Neural cell (in vitro differentiated cells): ENCODE data around the gene VPS26A.

Experiments
- EP300 ChIP-seq: fragments of 450-650 bp; conservative IDR thresholded peaks from 2 replicates; pipeline ENCODE4 v1.6.1; 2014; ENCODE audit warnings: antibody characterized with exemption, mild to moderate bottlenecking, moderate library complexity; ENCODE audit not compliant: poor library complexity, severe bottlenecking
- EZH2 ChIP-seq: fragments of 200-600, 300-800 bp; shearing (Covaris generic), sonication (generic); IDR thresholded peaks from 2 replicates; pipeline ENCODE4 v1.6.1; 2014; ENCODE audit warnings: antibody characterized with exemption, low read length, borderline replicate concordance, mild to moderate bottlenecking; ENCODE audit not compliant: insufficient read depth, poor library complexity, severe bottlenecking
- MXI1 ChIP-seq: fragments of 450-650 bp; conservative IDR thresholded peaks from 2 replicates; pipeline ENCODE4 v1.6.1; 2014; ENCODE audit warnings: antibody characterized with exemption, mild to moderate bottlenecking; ENCODE audit not compliant: poor library complexity, severe bottlenecking
- POLR2AphosphoS5 ChIP-seq: IDR thresholded peaks from 2 replicates; pipeline ENCODE4 v1.6.1; 2012
- RAD21 ChIP-seq: fragments of 450-650 bp; conservative IDR thresholded peaks from 2 replicates; pipeline ENCODE4 v1.6.1; 2014; ENCODE audit warnings: antibody characterized with exemption, mild to moderate bottlenecking, moderate library complexity
- REST ChIP-seq: IDR thresholded peaks from 2 replicates; pipeline ENCODE4 v1.6.1; 2012; ENCODE audit warnings: borderline replicate concordance
- SMC3 ChIP-seq: fragments of 450-650 bp; conservative IDR thresholded peaks from 2 replicates; pipeline ENCODE4 v1.6.1; 2014; ENCODE audit warnings: antibody characterized with exemption, mild to moderate bottlenecking, moderate library complexity; ENCODE audit not compliant: poor library complexity
- TAF1 ChIP-seq: IDR thresholded peaks from 2 replicates; pipeline ENCODE4 v1.6.1; 2012; ENCODE audit warnings: low read depth
- TF ChIP-seq, protein P1 (sequence below): fragments of 450-650 bp; IDR thresholded peaks from 2 replicates; pipeline ENCODE4 v1.5.1; 2014; ENCODE audit warnings: antibody characterized with exemption, mild to moderate bottlenecking, moderate library complexity; ENCODE audit not compliant: poor library complexity, severe bottlenecking

DNA sequence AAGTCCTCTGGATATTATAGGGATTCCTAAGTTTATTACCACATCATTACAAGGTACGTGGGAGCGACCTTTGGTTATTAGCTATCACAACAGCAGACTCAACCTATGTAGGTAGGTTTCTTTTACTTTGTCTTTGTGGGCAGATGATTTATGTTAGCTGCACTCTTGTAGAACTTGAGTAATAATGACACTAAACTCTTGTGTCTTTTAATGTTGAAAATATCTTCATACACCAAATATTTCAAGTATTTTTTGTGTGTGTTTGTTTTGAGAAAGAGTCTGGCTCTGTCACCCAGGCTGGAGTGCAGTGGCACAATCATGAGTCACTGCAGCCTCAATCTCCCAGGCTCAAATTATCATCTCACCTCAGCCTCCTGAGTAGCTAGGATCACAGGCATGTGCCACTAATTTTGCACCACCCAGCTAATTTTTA is 36.8 kb downstream of the VPS26A start:
- no peak for TF ChIP-seq TAF1
- TF ChIP-seq, protein P1, sequence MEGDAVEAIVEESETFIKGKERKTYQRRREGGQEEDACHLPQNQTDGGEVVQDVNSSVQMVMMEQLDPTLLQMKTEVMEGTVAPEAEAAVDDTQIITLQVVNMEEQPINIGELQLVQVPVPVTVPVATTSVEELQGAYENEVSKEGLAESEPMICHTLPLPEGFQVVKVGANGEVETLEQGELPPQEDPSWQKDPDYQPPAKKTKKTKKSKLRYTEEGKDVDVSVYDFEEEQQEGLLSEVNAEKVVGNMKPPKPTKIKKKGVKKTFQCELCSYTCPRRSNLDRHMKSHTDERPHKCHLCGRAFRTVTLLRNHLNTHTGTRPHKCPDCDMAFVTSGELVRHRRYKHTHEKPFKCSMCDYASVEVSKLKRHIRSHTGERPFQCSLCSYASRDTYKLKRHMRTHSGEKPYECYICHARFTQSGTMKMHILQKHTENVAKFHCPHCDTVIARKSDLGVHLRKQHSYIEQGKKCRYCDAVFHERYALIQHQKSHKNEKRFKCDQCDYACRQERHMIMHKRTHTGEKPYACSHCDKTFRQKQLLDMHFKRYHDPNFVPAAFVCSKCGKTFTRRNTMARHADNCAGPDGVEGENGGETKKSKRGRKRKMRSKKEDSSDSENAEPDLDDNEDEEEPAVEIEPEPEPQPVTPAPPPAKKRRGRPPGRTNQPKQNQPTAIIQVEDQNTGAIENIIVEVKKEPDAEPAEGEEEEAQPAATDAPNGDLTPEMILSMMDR = no peak
- no peak for TF ChIP-seq POLR2AphosphoS5
- TF ChIP-seq EP300 = no peak
- TF ChIP-seq MXI1 = no peak
- no peak for TF ChIP-seq REST
- no peak for TF ChIP-seq EZH2
- no peak for TF ChIP-seq SMC3
- TF ChIP-seq RAD21 = no peak
